Lung (tissue), 12 donors: ENCODE results near the gene HOXB7. TPM values are rescaled to one million over a fixed set of nuclear protein-coding genes. Genes with fewer than 3 reads are reported as not detected.

ENCODE experiments used
- ATAC-seq: fragments of 200-7000 bp; cut with Tn5 transposase; one replicate; pipeline ENCODE4 v1.9.1; 2020; ENCODE audit warnings: moderate number of reproducible peaks; ENCODE audit not compliant: insufficient read depth, low FRiP score
- DNase-seq, 3 donors: peaks; one replicate each; pipeline ENCODE4 v3.0.0-alpha.2; 2013 to 2017
- H3K27ac ChIP-seq, 2 donors: one replicate each; pipeline ENCODE4 v1.5.1; 2013; ENCODE audit warnings: mild to moderate bottlenecking in 2 of 2, moderate library complexity in 2 of 2, control low read depth in 1 of 2, inconsistent platforms in 1 of 2, low read depth in 1 of 2, low read length in 1 of 2
- H3K27me3 ChIP-seq, 3 donors: one replicate each; pipeline ENCODE4 v1.5.1; 2013; ENCODE audit warnings: low read length in 2 of 3; ENCODE audit not compliant: control insufficient read depth in 3 of 3, insufficient read depth in 3 of 3
- H3K36me3 ChIP-seq, 4 donors: one replicate each; pipeline ENCODE4 v1.5.1; 2013; ENCODE audit warnings: low read length in 4 of 4, mild to moderate bottlenecking in 1 of 4, moderate library complexity in 1 of 4; ENCODE audit not compliant: control insufficient read depth in 4 of 4, insufficient read depth in 4 of 4
- H3K4me1 ChIP-seq, 5 donors: one replicate each; pipeline ENCODE4 v1.5.1; 2013; ENCODE audit warnings: low read length in 5 of 5, mild to moderate bottlenecking in 2 of 5, moderate library complexity in 1 of 5; ENCODE audit not compliant: control insufficient read depth in 5 of 5, insufficient read depth in 5 of 5
- H3K4me3 ChIP-seq: one replicate; pipeline ENCODE4 v1.5.1; 2013; ENCODE audit warnings: mild to moderate bottlenecking, control low read depth, moderate library complexity
- H3K9ac ChIP-seq, 2 donors: one replicate each; pipeline ENCODE4 v1.5.1; 2013; ENCODE audit warnings: low read length in 2 of 2, control low read depth in 1 of 2; ENCODE audit not compliant: insufficient read depth in 1 of 2
- H3K9me3 ChIP-seq, 4 donors: one replicate each; pipeline ENCODE4 v1.5.1; 2013; ENCODE audit warnings: low read length in 3 of 4, mild to moderate bottlenecking in 1 of 4, moderate library complexity in 1 of 4; ENCODE audit not compliant: control insufficient read depth in 4 of 4, insufficient read depth in 3 of 4
- CTCF ChIP-seq: IDR thresholded peaks from 2 replicates; pipeline ENCODE4 v1.5.1; 2012; ENCODE audit warnings: mild to moderate bottlenecking; ENCODE audit errors: control extremely low read depth, extremely low read depth
- WGBS, 2 donors: extraction: QIAGEN DNeasy Blood & Tissue Kit; methylation state at CpG; one replicate each; pipeline ENCODE4 v1.1.7; 2013; 5-methylcytosine and 5-hydroxymethylcytosine counted together
- polyA plus RNA-seq, 2 donors: library from polyadenylated mRNA; stranded (reverse); fragments of 200-250 nt; gene quantifications; one replicate each; pipeline ENCODE4 v1.2.1, GENCODE V29; 2013
- total RNA-seq, 2 donors: library from RNA; depleted of rRNA in 1 of 2; stranded (reverse); fragments of >200 nt in 1 of 2; gene quantifications; one replicate each; pipeline ENCODE4 v1.2.1, GENCODE V29; 2014 to 2021
- donor health status: control.
- donor health status: control.
- donor health status: Bipolar disorder and iron deficiency.
- donor health status: healthy.
- donor health status: DM: yes; HTN: yes; CAD: no.

HOXB7 gene
- total and polyA plus RNA-seq, 4 donors: 0.43 to 3.3 (median 2.3) TPM

GRCh38 chr17:48627118-48627597 is 16.3 kb upstream of the HOXB7 start:
- no peaks in the 10 kb centered on the region for H3K36me3 ChIP-seq
- DNase-seq (no peak), ATAC-seq (no peak)
- no peak overlapping the region for H3K9ac ChIP-seq
- H3K27ac ChIP-seq: no peak overlapping the region
- peaks cover 0 to 14% (median 12%) of the 10 kb centered on the region in 5 donors for H3K4me1 ChIP-seq
- WGBS, 2 donors: 22 to 41% methylated on average over 5 of the region's 5 CpGs
- H3K9me3 ChIP-seq: peaks cover 0 to 6% (median 0%) of the 10 kb centered on the region in 4 donors
- peaks cover 17 to 91% (median 85%) of the 10 kb centered on the region in 3 donors for H3K27me3 ChIP-seq
- no peak for TF ChIP-seq CTCF
- H3K4me3 ChIP-seq: no peak overlapping the region

GRCh38 chr17:48626245-48627117 is 15.7 kb upstream of the HOXB7 start, which contains the start of gene HOXB9:
HOXB9 (minus strand) TSS chr17:48626358; CDS start chr17:48626269, 89 bp downstream.
- Histone ChIP-seq H3K27me3 (peaks cover 21 to 91% (median 85%) of the 10 kb centered on the region in 3 donors), H3K4me3 (no peak within 1 kb of the TSS), H3K9me3 (peaks cover 0 to 6% (median 0%) of the 10 kb centered on the region in 4 donors), H3K27ac (no peak within 1 kb of the TSS), H3K9ac (no peak within 1 kb of the TSS), H3K36me3 (no peaks in the 10 kb centered on the region), H3K4me1 (peaks cover 0 to 14% (median 12%) of the 10 kb centered on the region in 5 donors)
- 3% methylated on average over 50 of the region's 50 CpGs for WGBS, 2 donors
- ATAC-seq (no peak), DNase-seq (no peak)
- TF ChIP-seq CTCF: no peak

- Histone ChIP-seq H3K36me3 (no peaks in the 10 kb centered on the region), H3K4me1 (peaks cover 0 to 14% (median 12%) of the 10 kb centered on the region in 5 donors), H3K27me3 (peaks cover 23 to 91% (median 85%) of the 10 kb centered on the region in 3 donors), H3K9me3 (peaks cover 0 to 6% (median 0%) of the 10 kb centered on the region in 4 donors), H3K9ac (no peak overlapping the region), H3K27ac (no peak overlapping the region), H3K4me3 (no peak overlapping the region)
- 0 to 1% methylated on average over 64 to 69 of the region's 69 CpGs for WGBS, 2 donors
- ATAC-seq (peak; percentile 30), DNase-seq (peak in 2 of 3 donors; percentile 48)
- TF ChIP-seq CTCF: no peak
These were observed 14.9 kb upstream of the HOXB7 start for GRCh38 chr17:48625495-48626244.
